GM18511 (cell line): ENCODE measurements around the gene ECT2.
A peak's percentile ranks its signal among the peaks of the same experiment; 100 is the strongest.
"Not testable (repeated sequence)": the region's sequence is repeated elsewhere in the genome, so short reads cannot be mapped to it uniquely, and the experiment has no call there.

Experiments
- ATAC-seq: cut with Tn5 transposase; IDR thresholded peaks from one replicate; pipeline ENCODE4 v1.9.1; 2021; ENCODE audit warnings: mild to moderate bottlenecking, moderate library complexity; ENCODE audit not compliant: unreplicated experiment

ECT2 gene

DNA sequence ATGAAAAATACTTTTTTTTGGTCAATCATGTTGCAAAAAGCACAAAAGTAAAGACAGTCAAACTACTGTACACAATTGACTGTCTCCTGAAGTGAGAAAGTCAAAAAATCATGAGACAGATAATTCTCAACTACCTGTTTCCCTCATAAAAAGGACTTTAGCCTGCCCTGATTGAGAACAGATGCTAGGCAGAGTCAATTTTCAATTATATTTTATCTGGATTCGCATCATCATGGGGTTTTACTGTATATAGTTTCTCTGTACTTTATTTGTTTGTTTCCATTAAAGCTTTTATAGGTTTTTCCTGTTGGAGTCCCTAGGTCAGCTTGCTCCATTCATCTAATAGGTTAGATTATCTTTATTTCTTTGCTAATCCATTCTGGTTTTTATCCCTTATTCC, 53.8 kb downstream of the ECT2 start:
- ATAC-seq = no peak

DNA sequence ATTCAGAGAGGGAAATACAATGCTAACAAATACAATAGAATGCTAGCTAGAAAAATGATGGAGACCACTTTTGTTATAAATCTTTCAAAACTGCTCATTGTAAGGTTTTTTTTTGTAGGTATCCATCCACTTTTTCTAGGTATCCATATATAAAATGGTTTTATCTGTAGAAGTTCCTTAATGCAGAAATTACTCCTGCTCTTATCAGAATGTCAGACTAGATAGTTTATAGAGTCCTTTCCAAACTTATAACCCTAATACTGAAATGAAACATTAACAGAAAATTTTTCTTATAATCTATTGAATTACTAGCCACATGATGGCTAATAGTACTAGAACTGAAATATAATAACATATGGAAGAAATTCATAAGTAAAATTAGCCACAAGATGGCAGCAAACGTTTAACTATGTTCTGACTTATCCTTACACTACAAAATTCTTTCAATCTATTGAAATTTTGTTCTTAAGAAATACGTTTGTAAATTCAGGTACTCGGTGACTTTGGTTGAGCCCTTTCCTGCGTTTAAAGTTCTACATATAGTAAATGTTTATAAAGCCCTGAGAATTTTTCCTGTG, 58.5 kb downstream of the ECT2 start:
- peak; percentile 55 for ATAC-seq

DNA sequence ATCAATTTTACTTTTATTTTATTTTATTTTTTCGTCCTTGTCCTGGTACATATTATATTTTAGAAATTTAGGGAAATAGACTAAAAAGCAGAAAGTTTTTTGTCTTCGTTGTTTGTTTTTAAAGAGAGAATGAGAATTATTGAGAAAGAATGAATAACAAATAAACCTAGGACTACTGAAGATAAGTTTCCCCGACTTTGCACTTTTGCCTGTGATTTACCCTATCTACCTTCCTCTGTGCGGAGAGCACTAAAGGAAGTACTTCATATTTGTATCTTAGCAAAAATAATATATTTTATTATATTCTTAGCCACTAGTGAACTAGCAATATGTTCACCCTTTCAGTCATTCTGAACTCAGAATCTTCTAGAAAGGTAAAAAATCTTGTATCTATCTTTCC, 60.6 kb downstream of the ECT2 start:
- no peak for ATAC-seq

GRCh38 chr3:172813462-172813861, 62.9 kb downstream of the ECT2 start:
- no peak for ATAC-seq

- no peak for ATAC-seq
These were observed 64.2 kb downstream of the ECT2 start for GRCh38 chr3:172814738-172815137.

GRCh38 chr3:172815857-172816256, 65.3 kb downstream of the ECT2 start:
- ATAC-seq = no peak

GRCh38 chr3:172816281-172816680, 65.8 kb downstream of the ECT2 start:
- no peak for ATAC-seq

GRCh38 chr3:172816968-172817367, 66.4 kb downstream of the ECT2 start:
- no peak for ATAC-seq

GRCh38 chr3:172820492-172820891, 70.0 kb downstream of the ECT2 start:
- no peak for ATAC-seq

DNA sequence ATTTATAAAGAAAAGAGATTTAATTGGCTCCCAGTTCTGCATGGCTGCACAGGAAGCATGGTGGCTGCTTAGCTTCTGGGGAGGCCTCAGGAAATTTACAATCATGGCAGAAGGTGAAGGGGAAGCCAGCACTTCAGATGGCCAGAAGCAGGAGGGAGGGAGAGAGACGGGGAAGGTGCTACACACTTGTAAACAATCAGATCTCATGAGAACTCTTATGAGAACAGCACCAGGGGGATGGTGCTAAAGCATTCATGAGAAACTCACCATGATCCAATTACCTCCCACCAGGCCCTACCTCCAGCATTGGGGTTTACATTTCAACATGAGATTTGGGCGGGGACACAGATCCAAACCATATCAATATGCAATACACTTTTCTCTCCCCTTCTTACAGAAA, 73.7 kb downstream of the ECT2 start:
- ATAC-seq = no peak

DNA sequence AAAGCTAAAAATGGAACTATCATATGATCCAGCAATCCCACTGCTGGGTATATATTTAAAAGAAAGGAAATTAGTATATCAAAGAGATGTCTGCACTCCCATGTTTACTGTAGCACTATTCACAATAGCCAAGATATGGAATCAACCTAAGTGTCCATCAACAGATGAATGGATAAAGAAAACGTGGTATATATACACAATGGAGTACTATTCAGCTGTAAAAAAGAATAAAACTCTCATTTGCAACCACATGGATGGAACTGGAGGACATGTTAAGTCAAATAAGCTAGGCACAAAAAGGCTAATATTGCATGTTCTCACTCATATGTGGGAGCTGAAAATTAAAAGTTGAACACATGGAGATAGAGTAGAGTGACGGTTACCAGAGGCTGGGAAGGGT, 76.7 kb downstream of the ECT2 start:
- ATAC-seq = not testable (repeated sequence)

- ATAC-seq = no peak
These were observed 82.5 kb downstream of the ECT2 start for GRCh38 chr3:172832983-172833382.

DNA sequence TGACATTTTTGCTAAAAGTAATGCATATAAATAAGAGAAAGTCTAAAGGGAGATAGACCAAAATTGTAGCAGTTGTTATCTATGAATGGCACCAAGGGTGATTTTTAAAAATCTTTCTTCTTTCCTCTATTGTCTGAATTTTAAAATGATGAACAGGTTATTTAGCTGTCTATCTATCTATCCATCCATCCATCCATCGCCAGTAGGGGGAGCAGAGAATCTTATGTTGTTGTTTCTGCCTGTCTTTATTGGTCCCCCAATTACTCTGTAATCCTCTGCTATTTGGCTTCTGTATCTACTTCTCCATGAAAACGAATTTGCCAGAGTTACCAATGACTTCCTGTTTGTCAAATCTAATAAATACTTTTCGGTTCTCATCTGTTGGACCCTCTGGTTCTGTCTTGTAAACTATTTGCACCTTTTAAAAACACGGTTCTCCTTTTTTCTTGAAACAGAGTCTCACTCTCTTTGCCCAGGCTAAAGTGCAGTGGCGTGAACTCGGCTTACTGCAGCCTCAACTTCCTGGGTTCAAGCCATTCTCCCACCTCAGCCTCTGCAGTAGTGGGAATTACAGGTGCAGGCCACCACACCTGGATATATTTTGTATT, 86.0 kb downstream of the ECT2 start:
- peak; percentile 78 for ATAC-seq

- no peak for ATAC-seq
These were observed 89.2 kb downstream of the ECT2 start for GRCh38 chr3:172839679-172840078.

DNA sequence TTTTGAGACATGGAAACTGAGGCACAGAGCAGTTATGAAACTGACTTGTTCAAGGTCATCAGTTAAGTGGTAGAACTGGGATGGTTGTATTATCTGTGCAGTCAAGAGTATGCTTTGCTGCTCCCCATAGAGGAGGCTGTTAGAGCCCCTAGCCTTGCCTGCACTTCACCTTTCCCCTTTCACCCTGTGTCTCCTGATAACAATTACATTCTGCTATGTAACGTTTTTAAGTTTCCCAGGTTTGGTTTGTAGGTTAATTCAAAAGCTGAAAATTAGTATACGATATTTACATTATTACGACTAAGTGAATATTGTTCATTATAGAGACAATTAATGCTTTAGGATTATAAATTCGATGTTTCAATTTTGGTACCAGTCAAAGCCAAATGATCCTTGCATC, 89.9 kb downstream of the ECT2 start:
- no peak for ATAC-seq

DNA sequence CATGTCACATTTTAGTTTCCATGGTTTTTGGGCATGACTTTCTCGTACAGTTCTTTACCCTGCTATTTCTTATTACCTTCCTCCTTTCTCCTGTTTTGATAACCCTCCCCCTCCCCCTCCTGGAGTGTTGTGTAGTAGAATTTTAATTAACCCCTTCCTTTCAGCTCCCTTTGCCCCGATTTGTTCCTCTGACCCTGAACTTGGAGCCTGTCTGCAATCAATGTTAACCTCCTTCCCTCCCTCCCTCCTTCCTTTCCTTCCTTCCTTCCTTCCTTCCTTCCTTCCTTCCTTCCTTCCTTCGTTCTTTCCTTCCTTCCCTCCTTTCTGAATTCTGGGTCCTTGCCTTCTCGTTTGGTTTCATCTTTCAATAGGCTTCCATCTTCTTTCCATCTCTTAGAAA, 90.4 kb downstream of the ECT2 start:
- no peak for ATAC-seq

DNA sequence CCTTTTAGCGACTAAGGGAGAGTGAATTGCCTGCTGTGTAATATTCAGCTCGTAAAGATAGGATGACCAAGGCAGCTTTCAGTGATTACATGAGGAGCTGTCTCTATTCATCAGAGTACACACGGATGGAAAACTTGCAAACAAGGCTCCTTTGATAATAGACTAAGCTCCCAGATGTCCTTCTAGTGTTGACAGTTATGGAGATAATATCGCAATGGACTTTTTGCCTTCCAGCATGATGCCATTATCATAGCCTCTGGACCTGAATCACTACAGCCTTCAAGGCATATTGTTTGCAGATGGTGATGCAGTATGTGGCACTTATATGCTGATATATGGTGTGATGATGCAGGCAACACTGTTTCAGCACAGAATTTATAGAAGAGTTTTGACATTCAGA, 93.9 kb downstream of the ECT2 start:
- no peak for ATAC-seq

DNA sequence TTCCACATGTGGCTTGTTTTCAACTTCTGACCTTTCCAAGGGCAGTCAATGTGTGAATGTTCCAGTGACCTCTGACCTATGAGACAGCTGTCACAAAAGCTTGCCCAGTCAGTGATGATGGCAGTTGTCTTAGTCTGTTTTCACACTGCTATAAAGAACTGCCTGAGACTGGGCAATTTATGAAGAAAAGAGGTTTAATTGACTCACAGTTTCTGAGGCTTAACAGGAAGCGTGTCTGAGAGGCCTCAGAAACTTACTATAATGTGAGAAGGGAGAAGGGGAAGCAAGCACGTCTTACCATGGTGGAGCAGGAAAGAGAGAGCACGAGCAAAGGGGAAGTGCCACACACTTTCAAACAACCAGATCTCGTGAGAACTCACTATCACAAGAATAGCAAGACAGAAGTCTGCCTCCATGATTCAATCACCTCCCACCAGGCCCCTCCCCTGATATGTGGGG, 95.6 kb downstream of the ECT2 start:
- ATAC-seq = peak; percentile 83

GRCh38 chr3:172846706-172847105, 96.2 kb downstream of the ECT2 start:
- peak; percentile 11 for ATAC-seq

DNA sequence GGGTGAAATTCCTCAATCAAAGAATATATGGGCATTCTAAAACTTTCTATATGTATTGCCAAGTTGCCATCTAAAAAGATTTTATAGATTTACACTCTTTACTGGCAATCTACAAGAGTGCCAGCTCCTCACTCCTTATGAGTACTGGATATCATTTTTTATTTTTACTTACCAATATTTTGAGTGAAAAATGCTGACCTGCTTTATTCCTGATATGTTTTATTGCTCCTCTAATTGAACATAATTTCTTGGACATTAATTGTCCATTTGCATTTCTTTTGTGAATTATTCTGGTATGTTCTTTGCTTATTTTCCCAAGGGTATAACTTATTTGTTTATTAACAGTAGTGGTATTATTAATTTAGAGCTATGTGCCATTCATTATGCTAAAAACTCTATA, 96.8 kb downstream of the ECT2 start:
- ATAC-seq = no peak

- no peak for ATAC-seq
These were observed 98.4 kb downstream of the ECT2 start for GRCh38 chr3:172848910-172849309.

- no peak for ATAC-seq
These were observed 102.5 kb downstream of the ECT2 start for GRCh38 chr3:172853005-172853404.
